GF-D8 (cell line): ENCODE measurements around the gene L3MBTL4.

Source experiments
- DNase-seq: peaks from one replicate; lab custom pipeline; 2025; lab: John Stamatoyannopoulos, UW

Gene L3MBTL4

GRCh38 chr18:6363216-6363615 lies 51.5 kb downstream of the L3MBTL4 start:
- DNase-seq: no peak

- DNase-seq: no peak
These were observed 52.1 kb downstream of the L3MBTL4 start for GRCh38 chr18:6362559-6363129.

GRCh38 chr18:6357668-6358067 lies 57.0 kb downstream of the L3MBTL4 start:
- DNase-seq: no peak

GRCh38 chr18:6355789-6356589 lies 58.7 kb downstream of the L3MBTL4 start:
- no peak for DNase-seq

- no peak for DNase-seq
These were observed 62.4 kb downstream of the L3MBTL4 start for GRCh38 chr18:6352275-6352674.

- DNase-seq: no peak
These were observed 71.7 kb downstream of the L3MBTL4 start for GRCh38 chr18:6342990-6343389.

- DNase-seq: no peak
These were observed 73.0 kb downstream of the L3MBTL4 start for GRCh38 chr18:6341709-6342108.

GRCh38 chr18:6341303-6341702 lies 73.4 kb downstream of the L3MBTL4 start:
- no peak for DNase-seq

- no peak for DNase-seq
These were observed 74.6 kb downstream of the L3MBTL4 start for GRCh38 chr18:6340121-6340520.

- no peak for DNase-seq
These were observed 78.5 kb downstream of the L3MBTL4 start for GRCh38 chr18:6336239-6336638.

GRCh38 chr18:6333981-6334380 lies 80.7 kb downstream of the L3MBTL4 start:
- DNase-seq: no peak

- no peak for DNase-seq
These were observed 82.8 kb downstream of the L3MBTL4 start for GRCh38 chr18:6331872-6332271.

GRCh38 chr18:6330786-6331185 lies 83.9 kb downstream of the L3MBTL4 start:
- DNase-seq: no peak

- DNase-seq: no peak
These were observed 86.1 kb downstream of the L3MBTL4 start for GRCh38 chr18:6328621-6329010.

GRCh38 chr18:6327895-6328620 lies 86.7 kb downstream of the L3MBTL4 start:
- no peak for DNase-seq

GRCh38 chr18:6327485-6327884 lies 87.2 kb downstream of the L3MBTL4 start:
- DNase-seq: no peak

GRCh38 chr18:6326566-6326965 lies 88.1 kb downstream of the L3MBTL4 start:
- no peak for DNase-seq

- no peak for DNase-seq
These were observed 91.3 kb downstream of the L3MBTL4 start for GRCh38 chr18:6323319-6323889.

- DNase-seq: no peak
These were observed 99.0 kb downstream of the L3MBTL4 start for GRCh38 chr18:6315517-6316331.

GRCh38 chr18:6313415-6313814 lies 101.3 kb downstream of the L3MBTL4 start:
- no peak for DNase-seq

- no peak for DNase-seq
These were observed 103.1 kb downstream of the L3MBTL4 start for GRCh38 chr18:6311456-6312215.
